Fibroblast of pulmonary artery (primary cell): ENCODE data around the gene RAP1GAP2.

Experiments used
- DNase-seq: peaks from one replicate; pipeline ENCODE4 v3.0.0-alpha.2; 2010; ENCODE audit warnings: low read depth
- H3K4me3 ChIP-seq: replicated peaks from 2 replicates; pipeline ENCODE4 v1.5.1; 2011; ENCODE audit warnings: low read depth, mild to moderate bottlenecking, control low read depth, low read length, moderate library complexity
- TF ChIP-seq, protein P1 (sequence below): IDR thresholded peaks from 2 replicates; pipeline ENCODE4 v1.5.1; 2011; ENCODE audit warnings: mild to moderate bottlenecking, control low read depth, low read length, inconsistent platforms; ENCODE audit errors: missing control alignments

The RAP1GAP2 gene

DNA sequence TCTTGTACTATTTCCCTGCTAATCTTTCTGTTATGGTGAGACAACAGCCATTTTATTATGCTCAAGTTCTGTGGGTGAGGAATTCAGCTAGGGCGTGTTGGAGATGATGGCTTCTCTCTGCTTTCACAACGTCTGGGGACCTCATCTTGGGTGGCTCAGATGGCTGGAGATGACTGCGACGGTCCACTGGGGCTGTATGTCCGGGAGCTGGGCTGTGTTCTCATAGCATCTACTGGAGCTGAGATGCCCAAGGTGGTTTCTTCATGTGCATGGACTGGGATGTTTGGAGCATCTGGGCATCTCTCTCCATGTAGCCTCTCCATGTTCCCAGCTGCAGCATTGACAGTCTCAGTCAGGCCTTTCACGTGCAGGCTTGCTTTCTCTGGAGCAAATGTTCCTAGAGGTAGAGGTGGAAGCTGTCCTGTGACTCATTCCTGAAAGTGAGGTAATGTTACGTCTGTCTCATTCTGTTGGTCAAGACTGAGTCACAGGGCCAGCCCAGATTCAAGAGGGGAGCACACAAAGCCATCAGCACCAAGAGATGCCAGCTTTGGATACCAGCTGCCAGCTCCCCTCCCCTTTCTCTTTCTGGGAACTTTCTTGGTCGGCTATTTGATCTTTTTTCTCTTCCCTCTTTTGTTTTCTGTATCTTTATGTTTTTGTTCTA, 96.2 kb downstream of the RAP1GAP2 start:
- peak; percentile 87 for DNase-seq
- TF ChIP-seq, protein P1, sequence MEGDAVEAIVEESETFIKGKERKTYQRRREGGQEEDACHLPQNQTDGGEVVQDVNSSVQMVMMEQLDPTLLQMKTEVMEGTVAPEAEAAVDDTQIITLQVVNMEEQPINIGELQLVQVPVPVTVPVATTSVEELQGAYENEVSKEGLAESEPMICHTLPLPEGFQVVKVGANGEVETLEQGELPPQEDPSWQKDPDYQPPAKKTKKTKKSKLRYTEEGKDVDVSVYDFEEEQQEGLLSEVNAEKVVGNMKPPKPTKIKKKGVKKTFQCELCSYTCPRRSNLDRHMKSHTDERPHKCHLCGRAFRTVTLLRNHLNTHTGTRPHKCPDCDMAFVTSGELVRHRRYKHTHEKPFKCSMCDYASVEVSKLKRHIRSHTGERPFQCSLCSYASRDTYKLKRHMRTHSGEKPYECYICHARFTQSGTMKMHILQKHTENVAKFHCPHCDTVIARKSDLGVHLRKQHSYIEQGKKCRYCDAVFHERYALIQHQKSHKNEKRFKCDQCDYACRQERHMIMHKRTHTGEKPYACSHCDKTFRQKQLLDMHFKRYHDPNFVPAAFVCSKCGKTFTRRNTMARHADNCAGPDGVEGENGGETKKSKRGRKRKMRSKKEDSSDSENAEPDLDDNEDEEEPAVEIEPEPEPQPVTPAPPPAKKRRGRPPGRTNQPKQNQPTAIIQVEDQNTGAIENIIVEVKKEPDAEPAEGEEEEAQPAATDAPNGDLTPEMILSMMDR = no peak
- H3K4me3 ChIP-seq = no peak overlapping the region

DNA sequence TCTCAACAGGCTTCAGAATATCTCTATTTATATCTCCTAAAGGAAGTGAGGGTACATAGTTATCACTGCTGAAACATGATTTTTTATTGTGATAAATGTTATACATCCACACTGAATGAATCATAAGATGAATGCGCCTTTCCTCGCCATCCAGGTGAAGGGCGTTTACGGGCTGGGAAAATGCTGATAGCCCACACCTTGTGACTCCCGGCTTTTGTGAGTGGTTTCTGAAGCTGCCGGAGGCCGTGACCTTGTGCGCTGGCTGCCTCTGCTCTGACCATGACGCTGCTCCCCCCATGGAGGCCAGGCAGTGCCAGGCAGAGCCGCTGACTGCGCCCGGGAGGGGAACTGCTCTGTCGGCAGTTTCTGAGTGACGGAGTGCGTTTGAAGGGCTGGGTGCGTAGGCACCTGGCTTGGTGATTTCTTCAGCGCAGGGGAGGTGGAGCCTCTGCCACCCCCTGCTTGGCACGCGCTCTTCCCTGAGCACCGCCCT, 97.2 kb downstream of the RAP1GAP2 start:
- no peak for DNase-seq
- TF ChIP-seq, protein P1 = no peak
- H3K4me3 ChIP-seq = no peak overlapping the region

GRCh38 chr17:2894782-2895181, 98.5 kb downstream of the RAP1GAP2 start:
- DNase-seq = no peak
- no peak overlapping the region for H3K4me3 ChIP-seq
- TF ChIP-seq, protein P1 = no peak

DNA sequence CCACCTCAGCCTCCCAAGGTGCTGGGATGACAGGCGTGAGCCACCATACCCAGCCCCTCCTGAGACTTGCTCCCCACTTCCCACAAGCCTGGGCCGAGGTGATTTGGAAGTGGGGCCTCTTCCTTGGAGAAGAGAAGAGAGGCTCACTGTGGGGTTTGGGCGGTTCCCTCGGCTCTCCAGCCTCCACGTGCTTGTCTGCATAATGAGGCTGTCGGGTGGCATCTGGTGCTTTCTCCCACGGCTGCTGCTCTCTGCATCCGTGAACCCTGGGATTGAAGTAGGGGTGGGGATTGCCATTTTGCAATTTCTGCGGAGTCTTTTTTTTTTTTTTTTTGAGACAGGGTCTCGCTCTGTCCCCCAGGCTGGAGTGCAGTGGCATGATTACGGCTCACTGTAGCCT, 101.4 kb downstream of the RAP1GAP2 start:
- no peak for DNase-seq
- TF ChIP-seq, protein P1 = no peak

DNA sequence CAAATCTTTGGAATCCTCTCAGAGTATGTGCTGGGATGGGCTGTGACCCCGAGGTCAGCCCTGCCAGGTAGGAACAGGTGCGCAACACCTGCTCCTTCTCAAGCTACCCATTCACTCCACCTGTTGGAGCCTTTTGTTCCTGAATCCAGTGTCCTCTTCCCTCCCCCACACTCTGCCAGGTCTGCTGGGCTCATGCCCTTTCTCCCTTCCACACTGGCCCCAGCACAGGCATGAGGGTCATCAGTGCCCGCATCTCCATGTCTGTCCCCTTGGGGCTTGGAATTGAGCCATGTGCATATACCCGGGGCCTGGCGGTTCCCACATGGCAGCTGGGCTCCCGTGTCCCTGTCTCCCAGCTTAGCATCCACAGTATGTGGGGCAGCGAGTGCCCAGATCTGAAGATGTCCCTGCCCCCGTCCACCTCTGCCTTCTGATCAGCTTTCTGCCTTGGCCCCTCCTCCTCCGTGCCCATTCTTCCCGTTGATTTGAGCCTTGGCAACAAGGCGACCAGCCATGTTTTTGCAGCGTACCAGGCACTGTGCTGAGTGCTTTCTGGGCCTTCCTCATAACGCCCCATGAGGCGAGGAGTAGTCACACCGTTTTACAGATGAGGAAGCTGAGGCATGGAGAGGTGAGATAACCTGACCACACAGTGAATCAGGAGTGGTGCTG, 102.2 kb downstream of the RAP1GAP2 start:
- no peak overlapping the region for H3K4me3 ChIP-seq
- TF ChIP-seq, protein P1 = no peak

More for the DNA sequence above, 101.4 kb downstream of the RAP1GAP2 start:
- H3K4me3 ChIP-seq = no peak overlapping the region

DNA sequence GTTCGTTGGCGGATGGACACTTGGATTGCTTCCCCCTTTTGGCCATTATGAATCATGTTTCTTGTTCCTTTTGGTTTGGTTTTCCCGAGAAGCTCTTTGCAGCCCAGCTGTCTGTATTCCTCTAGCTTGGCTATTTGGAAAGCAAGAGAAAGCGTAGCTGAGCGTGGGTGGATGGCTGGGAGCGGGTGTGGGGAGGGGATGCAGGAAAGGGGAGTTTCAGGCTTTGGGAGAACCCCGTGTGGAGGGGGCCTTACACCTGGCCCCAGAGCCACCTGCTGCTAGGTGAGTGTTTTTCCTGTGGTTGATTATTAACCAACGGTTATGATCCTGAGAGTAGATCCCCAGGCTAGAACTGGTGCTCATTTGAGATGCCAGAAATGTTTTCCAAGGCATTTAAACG, 103.7 kb downstream of the RAP1GAP2 start:
- DNase-seq = no peak
- no peak overlapping the region for H3K4me3 ChIP-seq
- TF ChIP-seq, protein P1 = no peak

More for the DNA sequence above, 102.2 kb downstream of the RAP1GAP2 start:
- no peak for DNase-seq
